AG09309 (cell line): Measurements from ENCODE around the gene CHRNG.

Experiments
- DNase-seq: peaks from one replicate; pipeline ENCODE4 v3.0.0-alpha.2; 2010; ENCODE audit warnings: low read depth
- H3K4me3 ChIP-seq: 2 replicates; pipeline ENCODE4 v1.5.1; 2011; ENCODE audit warnings: mild to moderate bottlenecking, low read depth, low read length, moderate library complexity; ENCODE audit not compliant: control insufficient read depth
- TF ChIP-seq, protein P1 (sequence below): IDR thresholded peaks from 2 replicates; pipeline ENCODE4 v1.5.1; 2011; ENCODE audit warnings: mild to moderate bottlenecking, low read depth, low read length, inconsistent platforms; ENCODE audit not compliant: insufficient read depth, control insufficient read depth; ENCODE audit errors: missing control alignments

CHRNG gene

DNA sequence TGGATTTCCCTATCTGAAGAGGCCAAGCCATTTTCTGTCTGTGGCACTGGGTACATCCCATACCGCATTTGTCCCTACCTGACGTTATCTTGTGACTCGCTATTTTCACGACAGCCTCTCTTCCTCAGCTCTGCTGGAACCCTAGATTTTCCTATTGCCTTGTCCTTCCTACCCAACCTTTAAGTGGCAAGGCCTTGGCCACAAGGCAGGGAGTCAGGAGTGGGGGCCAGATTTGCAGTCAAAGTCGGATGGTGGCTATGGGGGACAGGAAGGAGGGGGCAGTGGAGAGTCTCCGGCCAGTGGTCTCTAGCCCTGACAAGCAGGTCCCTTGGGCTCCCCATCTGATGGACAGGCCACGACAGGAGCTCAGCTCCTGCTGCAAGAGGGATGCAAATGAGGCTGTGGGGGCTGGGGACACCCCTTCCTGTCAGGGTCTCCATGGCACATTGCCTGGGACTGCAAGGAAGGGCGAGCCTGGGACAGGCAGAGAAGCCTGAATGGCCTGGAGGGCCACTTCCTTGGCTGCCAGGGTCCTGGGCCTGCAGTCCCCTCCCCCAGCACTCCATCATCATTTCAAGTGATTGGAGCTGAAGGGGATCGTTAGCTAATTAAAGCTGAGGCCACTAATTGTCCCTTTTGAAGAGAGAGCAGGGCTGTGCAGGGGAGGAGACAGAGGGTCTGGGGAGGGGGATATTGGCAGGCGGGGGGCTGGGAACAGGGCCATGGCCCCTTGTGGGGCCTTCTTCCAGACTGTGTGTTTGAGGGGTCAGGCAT lies 45.6 kb upstream of the CHRNG start:
- DNase-seq = no peak
- H3K4me3 ChIP-seq = no peak overlapping the region
- TF ChIP-seq, protein P1, sequence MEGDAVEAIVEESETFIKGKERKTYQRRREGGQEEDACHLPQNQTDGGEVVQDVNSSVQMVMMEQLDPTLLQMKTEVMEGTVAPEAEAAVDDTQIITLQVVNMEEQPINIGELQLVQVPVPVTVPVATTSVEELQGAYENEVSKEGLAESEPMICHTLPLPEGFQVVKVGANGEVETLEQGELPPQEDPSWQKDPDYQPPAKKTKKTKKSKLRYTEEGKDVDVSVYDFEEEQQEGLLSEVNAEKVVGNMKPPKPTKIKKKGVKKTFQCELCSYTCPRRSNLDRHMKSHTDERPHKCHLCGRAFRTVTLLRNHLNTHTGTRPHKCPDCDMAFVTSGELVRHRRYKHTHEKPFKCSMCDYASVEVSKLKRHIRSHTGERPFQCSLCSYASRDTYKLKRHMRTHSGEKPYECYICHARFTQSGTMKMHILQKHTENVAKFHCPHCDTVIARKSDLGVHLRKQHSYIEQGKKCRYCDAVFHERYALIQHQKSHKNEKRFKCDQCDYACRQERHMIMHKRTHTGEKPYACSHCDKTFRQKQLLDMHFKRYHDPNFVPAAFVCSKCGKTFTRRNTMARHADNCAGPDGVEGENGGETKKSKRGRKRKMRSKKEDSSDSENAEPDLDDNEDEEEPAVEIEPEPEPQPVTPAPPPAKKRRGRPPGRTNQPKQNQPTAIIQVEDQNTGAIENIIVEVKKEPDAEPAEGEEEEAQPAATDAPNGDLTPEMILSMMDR = no peak

DNA sequence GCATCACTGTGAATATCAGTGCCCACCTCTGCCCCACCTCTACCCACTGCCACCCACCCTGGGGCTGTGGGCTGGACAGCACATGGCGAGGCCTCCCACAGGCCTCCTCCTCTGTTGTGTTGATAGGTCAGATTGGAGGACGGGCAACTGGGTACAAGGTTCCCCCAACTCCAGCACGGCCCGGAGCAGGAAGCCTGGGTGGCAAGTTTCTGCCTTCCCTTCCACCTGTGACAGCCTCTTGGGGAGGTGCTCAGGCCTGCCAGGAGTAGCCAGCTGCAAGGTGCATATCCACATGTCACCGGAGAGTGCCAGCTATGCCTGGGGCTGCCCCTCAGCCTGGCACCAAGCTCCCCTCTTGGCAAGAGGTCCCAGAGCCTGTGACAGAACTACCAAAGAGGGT lies 45.0 kb upstream of the CHRNG start:
- TF ChIP-seq, protein P1 = no peak
- DNase-seq = no peak
- no peak overlapping the region for H3K4me3 ChIP-seq

DNA sequence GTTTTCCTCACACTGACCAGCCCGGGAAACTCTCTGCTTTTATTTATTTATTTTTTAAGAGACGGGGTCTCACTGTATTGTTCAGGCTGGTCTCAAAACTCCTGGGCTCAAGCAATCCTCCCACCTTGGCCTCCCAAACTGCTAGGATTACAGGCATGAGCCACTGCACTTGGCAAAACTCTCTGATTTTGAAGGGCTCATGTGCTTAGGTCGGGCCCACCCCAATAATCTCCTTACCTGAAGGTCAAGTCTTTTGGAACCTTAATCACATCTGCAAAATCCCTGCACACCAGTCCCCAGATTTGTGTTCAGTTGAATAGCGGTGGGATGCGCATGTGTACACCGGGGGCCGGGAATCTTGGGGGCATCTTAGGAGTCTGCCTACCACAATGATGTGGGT lies 44.2 kb upstream of the CHRNG start:
- no peak for DNase-seq
- no peak overlapping the region for H3K4me3 ChIP-seq
- TF ChIP-seq, protein P1 = no peak

DNA sequence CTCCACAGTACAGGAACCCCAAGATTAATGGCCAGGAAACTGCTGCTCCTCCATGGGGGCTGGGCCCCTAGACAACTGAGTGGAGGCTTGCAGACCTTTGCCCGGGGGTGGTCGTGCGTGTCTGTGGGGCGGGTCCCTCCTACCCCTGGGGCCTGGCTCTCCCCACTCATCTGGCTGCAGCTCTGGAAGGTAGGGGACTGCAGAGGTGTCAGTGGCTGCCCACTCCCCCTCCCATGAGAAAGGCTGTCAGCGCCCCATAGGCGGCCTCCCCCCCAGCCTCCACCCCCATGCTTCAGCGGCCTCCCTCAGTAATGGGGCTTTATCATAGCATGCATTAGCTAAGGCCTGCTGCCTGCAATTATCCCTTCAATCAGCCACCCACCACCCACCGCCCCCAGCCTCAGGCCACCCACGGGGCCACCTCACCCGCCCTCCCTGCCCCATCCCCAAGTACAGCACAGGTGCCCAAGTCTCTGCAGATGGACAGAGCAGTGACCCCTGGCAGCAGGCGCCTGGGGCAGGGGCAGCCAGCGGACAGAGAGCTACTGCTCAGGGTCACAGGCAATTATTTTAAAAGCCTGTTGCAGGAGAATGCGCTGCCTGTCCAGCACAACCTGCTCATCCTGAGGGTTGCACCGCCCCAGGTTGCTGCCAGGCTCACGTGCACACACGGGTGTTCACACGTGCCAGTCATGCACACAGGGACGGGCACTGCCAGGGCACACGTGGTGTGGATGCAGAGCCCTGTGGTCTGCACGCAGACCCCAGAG lies 42.8 kb upstream of the CHRNG start:
- H3K4me3 ChIP-seq = no peak overlapping the region
- TF ChIP-seq, protein P1 = no peak
- no peak for DNase-seq

DNA sequence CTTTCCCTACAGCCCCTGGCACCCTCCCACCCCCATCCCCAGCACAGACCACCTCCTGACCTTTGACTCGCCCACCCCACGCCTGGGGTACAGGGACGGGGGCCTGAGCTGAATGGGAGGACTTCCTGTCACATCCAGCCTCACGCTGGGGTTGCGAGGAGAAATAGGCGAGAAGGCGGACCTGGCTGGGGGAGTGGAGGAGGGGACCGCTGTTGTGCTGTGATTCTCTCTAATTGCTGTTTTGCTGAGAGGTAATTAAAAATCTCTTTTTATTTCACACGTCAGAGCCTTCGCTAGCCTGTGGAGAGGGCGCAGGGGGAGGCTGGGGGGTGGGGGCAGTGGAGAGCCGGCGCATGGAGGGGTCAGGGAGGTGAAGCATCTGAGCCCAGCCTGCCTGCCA lies 42.1 kb upstream of the CHRNG start:
- no peak for DNase-seq
- no peak overlapping the region for H3K4me3 ChIP-seq
- TF ChIP-seq, protein P1 = no peak

DNA sequence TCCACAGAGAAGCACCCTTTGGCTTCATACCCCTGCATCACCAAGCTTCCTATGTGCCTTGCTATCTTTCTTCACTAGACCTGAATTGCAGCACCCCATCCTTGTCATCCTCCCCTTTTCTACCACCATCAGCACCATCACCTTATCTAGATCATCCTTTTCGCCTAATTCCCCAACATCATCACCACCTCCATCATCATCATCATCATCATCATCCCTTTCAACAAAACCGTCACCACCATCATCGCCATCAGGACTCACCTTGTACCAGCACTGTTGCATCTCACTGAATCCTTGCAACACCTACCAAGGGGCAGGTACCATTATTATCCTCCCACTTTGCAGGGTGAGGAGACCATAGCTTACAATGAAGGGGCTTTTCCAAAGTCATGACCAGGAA lies 41.0 kb upstream of the CHRNG start:
- DNase-seq = no peak
- no peak overlapping the region for H3K4me3 ChIP-seq
- TF ChIP-seq, protein P1 = no peak
